IMR-90 (cell line): ENCODE data around the gene DMD. TPM values are rescaled to one million over a fixed set of nuclear protein-coding genes. Genes with fewer than 3 reads are reported as not detected.

ENCODE experiments used
- ATAC-seq: fragments of 200-7000 bp; cut with Tn5 transposase; 2 replicates; pipeline ENCODE4 v1.9.1; 2020; ENCODE audit warnings: low read depth, mild to moderate bottlenecking, moderate library complexity
- BruUV-seq: library from RNA; stranded (reverse); fragments of 400-500 nt; replicated peaks from 2 replicates; lab custom pipeline; 2021; lab: Mats Ljungman, UMichigan
- CTCF ChIA-PET: fragments of 300-600 bp; formaldehyde crosslinking; extraction: SDS; loops from one replicate; lab custom pipeline; 2021; ENCODE audit warnings: antibody characterized with exemption; lab: Yijun Ruan, JAX
- POLR2A ChIA-PET: fragments of 300-600 bp; sonication (Branson Sonifier 250); formaldehyde crosslinking; loops from one replicate; lab custom pipeline; 2022; ENCODE audit warnings: antibody characterized with exemption; ENCODE audit not compliant: unreplicated experiment; lab: Charles Lee
- DNase-seq: peaks from one replicate; pipeline ENCODE4 v3.0.0; 2013
- H2AFZ ChIP-seq: replicated peaks from 2 replicates; pipeline ENCODE3; 2013; ENCODE audit warnings: low read length, mild to moderate bottlenecking; ENCODE audit not compliant: poor library complexity
- H2AK5ac ChIP-seq: 2 replicates; pipeline ENCODE4 v1.6.1; 2013; ENCODE audit warnings: low read depth, low read length, inconsistent platforms
- H2AK9ac ChIP-seq: replicated peaks from 2 replicates; pipeline ENCODE3; 2013; ENCODE audit warnings: mild to moderate bottlenecking, low read depth, low read length, moderate library complexity; ENCODE audit not compliant: poor library complexity
- H2BK120ac ChIP-seq: 2 replicates; pipeline ENCODE4 v1.6.1; 2013; ENCODE audit warnings: low read depth, low read length, inconsistent platforms
- H2BK15ac ChIP-seq: 3 replicates; pipeline ENCODE4 v1.6.1; 2013; ENCODE audit warnings: low read depth, low read length, inconsistent platforms
- H2BK20ac ChIP-seq: 2 replicates; pipeline ENCODE4 v1.6.1; 2013; ENCODE audit warnings: low read depth, mild to moderate bottlenecking, inconsistent platforms, low read length, moderate library complexity
- H2BK5ac ChIP-seq: 2 replicates; pipeline ENCODE4 v1.6.1; 2013; ENCODE audit warnings: mild to moderate bottlenecking, low read depth, low read length, inconsistent platforms; ENCODE audit not compliant: poor library complexity, severe bottlenecking
- H3K14ac ChIP-seq: replicated peaks from 2 replicates; pipeline ENCODE4 v1.6.1; 2013; ENCODE audit warnings: low read depth, low read length, inconsistent platforms
- H3K18ac ChIP-seq: 2 replicates; pipeline ENCODE4 v1.6.1; 2013; ENCODE audit warnings: low read depth, low read length, control low read depth
- H3K23ac ChIP-seq: 2 replicates; pipeline ENCODE4 v1.6.1; 2013; ENCODE audit warnings: low read depth, low read length, inconsistent platforms
- H3K27ac ChIP-seq: 2 replicates; pipeline ENCODE4 v1.5.1; 2013; ENCODE audit warnings: mild to moderate bottlenecking, control low read depth, low read length; ENCODE audit not compliant: insufficient read depth
- H3K27me3 ChIP-seq: 2 replicates; pipeline ENCODE4 v1.6.1; 2013; ENCODE audit warnings: low read length; ENCODE audit not compliant: control insufficient read depth, insufficient read depth
- H3K36me3 ChIP-seq: 2 replicates; pipeline ENCODE4 v1.6.1; 2013; ENCODE audit warnings: low read length, mixed read lengths; ENCODE audit not compliant: control insufficient read depth, insufficient read depth
- H3K4ac ChIP-seq: 2 replicates; pipeline ENCODE4 v1.6.1; 2013; ENCODE audit warnings: low read depth, low read length, inconsistent platforms
- H3K4me1 ChIP-seq: 2 replicates; pipeline ENCODE4 v1.6.1; 2013; ENCODE audit warnings: low read length, mixed read lengths; ENCODE audit not compliant: control insufficient read depth, insufficient read depth
- H3K4me2 ChIP-seq: 2 replicates; pipeline ENCODE4 v1.6.1; 2013; ENCODE audit warnings: low read depth, mild to moderate bottlenecking, control low read depth, low read length, moderate library complexity
- H3K4me3 ChIP-seq: 2 replicates; pipeline ENCODE4 v1.5.1; 2013; ENCODE audit warnings: low read depth, mild to moderate bottlenecking, control low read depth, low read length, moderate library complexity; ENCODE audit not compliant: insufficient read depth
- H3K56ac ChIP-seq: 2 replicates; pipeline ENCODE4 v1.6.1; 2013; ENCODE audit warnings: low read length, inconsistent platforms; ENCODE audit not compliant: insufficient read depth; ENCODE audit errors: extremely low read depth
- H3K79me1 ChIP-seq, 2 experiments: 2 replicates each; pipeline ENCODE4 v1.6.1; 2013; ENCODE audit warnings: low read length in 2 of 2, inconsistent platforms in 1 of 2, low read depth in 1 of 2
- H3K9ac ChIP-seq: 2 replicates; pipeline ENCODE4 v1.6.1; 2013; ENCODE audit warnings: low read depth, low read length, control low read depth
- H3K9me1 ChIP-seq: 2 replicates; pipeline ENCODE4 v1.6.1; 2013; ENCODE audit warnings: low read length, inconsistent platforms; ENCODE audit not compliant: insufficient read depth
- H3K9me3 ChIP-seq: 2 replicates; pipeline ENCODE4 v1.6.1; 2013; ENCODE audit warnings: low read length; ENCODE audit not compliant: control insufficient read depth, insufficient read depth
- H4K20me1 ChIP-seq: 2 replicates; pipeline ENCODE4 v1.6.1; 2013; ENCODE audit warnings: low read length, inconsistent platforms; ENCODE audit not compliant: insufficient read depth
- H4K5ac ChIP-seq: 2 replicates; pipeline ENCODE4 v1.6.1; 2013; ENCODE audit warnings: mild to moderate bottlenecking, low read depth, low read length, control low read depth
- H4K8ac ChIP-seq, 2 experiments: 2 replicates each; pipeline ENCODE4 v1.6.1; 2013; ENCODE audit warnings: low read depth in 2 of 2, low read length in 2 of 2, control low read depth in 1 of 2, inconsistent platforms in 1 of 2
- H4K91ac ChIP-seq: 2 replicates; pipeline ENCODE4 v1.6.1; 2013; ENCODE audit warnings: low read depth, low read length, inconsistent platforms; ENCODE audit not compliant: insufficient read depth
- CHD1 ChIP-seq: IDR thresholded peaks from 2 replicates; pipeline ENCODE4 v1.6.1; 2012; ENCODE audit warnings: low read depth, low read length, improper control_type of control experiment
- CTCF ChIP-seq: conservative IDR thresholded peaks from 2 replicates; pipeline ENCODE4 v1.5.1; 2012; ENCODE audit warnings: mild to moderate bottlenecking, low read depth, low read length, improper control_type of control experiment
- FOS ChIP-seq: fragments of 150-350 bp; IDR thresholded peaks from 2 replicates; pipeline ENCODE4 v1.6.1; 2016; ENCODE audit warnings: low read depth, low read length
- MXI1 ChIP-seq: IDR thresholded peaks from 2 replicates; pipeline ENCODE4 v1.6.1; 2012; ENCODE audit warnings: low read depth, mild to moderate bottlenecking, low read length, moderate library complexity, borderline replicate concordance
- POLR2A ChIP-seq: IDR thresholded peaks from 2 replicates; pipeline ENCODE4 v1.6.1; 2012; ENCODE audit warnings: mild to moderate bottlenecking, low read depth, low read length
- RFX5 ChIP-seq: IDR thresholded peaks from 2 replicates; pipeline ENCODE4 v1.8.0; 2012; ENCODE audit warnings: low read depth, mild to moderate bottlenecking, low read length, moderate library complexity
- SMC3 ChIP-seq: fragments of 150-350 bp; IDR thresholded peaks from 2 replicates; pipeline ENCODE4 v1.6.1; 2016; ENCODE audit warnings: low read depth, mild to moderate bottlenecking, antibody characterized with exemption, low read length, moderate library complexity
- WGBS, 2 experiments: methylation state at CpG; one replicate each; pipeline versions ENCODE4 v1.1.5 to v1.1.7; 2013; ENCODE audit warnings: missing lambda C conversion rate in 2 of 2; ENCODE audit not compliant: insufficient read length in 1 of 2; ENCODE audit errors: extremely low coverage in 2 of 2; 5-methylcytosine and 5-hydroxymethylcytosine counted together
- dilution Hi-C: fragments of 300-500 bp; cut with HindIII; formaldehyde crosslinking; loops from one replicate; pipeline ENCODE4 v1.14.3; 2018; ENCODE audit warnings: low sequenced_read_pairs; ENCODE audit not compliant: unreplicated experiment
- in situ Hi-C: fragments of 300-500 bp; cut with MboI; formaldehyde crosslinking; loops from 3 replicates; pipeline ENCODE4 v1.14.3; 2019; ENCODE audit warnings: low sequenced_read_pairs, inconsistent platforms, mixed read lengths
- intact Hi-C: fragments of 100-400 bp; cut with micrococcal nuclease; formaldehyde crosslinking; loops from 2 replicates; pipeline ENCODE4 v1.10.0; 2022
- polyA plus RNA-seq, 3 experiments: library from polyadenylated mRNA; depleted of rRNA; stranded (reverse); fragments of >200 nt; gene quantifications; 2 replicates each; pipeline ENCODE4 v1.2.3, GENCODE V29; 2012; ENCODE audit warnings: low replicate concordance in 1 of 3
- total RNA-seq: library from RNA; depleted of rRNA; stranded (reverse); fragments of >200 nt; gene quantifications from 2 replicates; pipeline ENCODE4 v1.2.3, GENCODE V29; 2012

DMD gene
- total and polyA plus RNA-seq, 2 of the 4 experiments (the other 2 are of a cell fraction): 6.6 to 11.8 TPM

- no CpG with 5 or more reads among the region's 1 CpG for WGBS, 2 experiments
- dilution Hi-C loops: no loop called here
- Histone ChIP-seq H3K9me3 (no peaks in the 10 kb centered on the region), H3K4me2 (no peak overlapping the region), H3K4ac (no peak overlapping the region), H2BK15ac (no peak overlapping the region), H4K20me1 (no peaks in the 10 kb centered on the region), H3K9me1 (no peaks in the 10 kb centered on the region), H3K27ac (no peak overlapping the region), H2AK5ac (no peak overlapping the region), H3K4me3 (no peak overlapping the region), H4K91ac (no peak overlapping the region), H3K56ac (no peak overlapping the region), H3K23ac (no peak overlapping the region), H2BK20ac (no peak overlapping the region), H4K8ac (no peak overlapping the region), H3K18ac (no peak overlapping the region), H3K27me3 (no peaks in the 10 kb centered on the region), H3K79me1 (no peaks in the 10 kb centered on the region), H3K36me3 (no peaks in the 10 kb centered on the region), H2AK9ac (no peak overlapping the region), H3K4me1 (no peaks in the 10 kb centered on the region), H2BK120ac (no peak overlapping the region), H2BK5ac (no peak overlapping the region), H3K9ac (no peak overlapping the region), H4K5ac (no peak overlapping the region), H2AFZ (no peak overlapping the region), H3K14ac (no peak overlapping the region)
- intact Hi-C loops: no loop called here
- ATAC-seq (no peak), DNase-seq (no peak)
- ChIA-PET POLR2A (no interaction called here), CTCF (no interaction called here)
- TF ChIP-seq CTCF (no peak), CHD1 (no peak), POLR2A (no peak), RFX5 (no peak), SMC3 (no peak), MXI1 (no peak), FOS (no peak)
- in situ Hi-C loops: no loop called here
- BruUV-seq: no TSS peak
These were observed 1826.9 kb downstream of the DMD start for GRCh38 chrX:31384471-31384870.
